SJSA1 (cell line): Measurements from ENCODE around the gene LRRC8C. TPM values are rescaled to one million over a fixed set of nuclear protein-coding genes. Genes with fewer than 3 reads are reported as not detected.
A peak's percentile ranks its signal among the peaks of the same experiment; 100 is the strongest.

Experiments used
- DNase-seq, 2 experiments: peaks; one replicate each; pipeline ENCODE4 v3.0.0-alpha.2; 2015 to 2020; ENCODE audit warnings: low spot score in 2 of 2, low read depth in 1 of 2
- H3K27ac ChIP-seq: fragments of 250-450 bp; sonication (Bioruptor Pico); 2 replicates; pipeline ENCODE4 v1.5.1; 2020; ENCODE audit warnings: mild to moderate bottlenecking, moderate library complexity
- H3K27me3 ChIP-seq: fragments of 250-450 bp; sonication (Bioruptor Pico); replicated peaks from 2 replicates; pipeline ENCODE4 v1.5.1; 2020; ENCODE audit warnings: mild to moderate bottlenecking, moderate library complexity
- H3K36me3 ChIP-seq: fragments of 250-450 bp; sonication (Bioruptor Pico); 2 replicates; pipeline ENCODE4 v1.5.1; 2020; ENCODE audit warnings: mild to moderate bottlenecking
- H3K4me1 ChIP-seq: fragments of 250-450 bp; sonication (Bioruptor Pico); replicated peaks from 2 replicates; pipeline ENCODE4 v1.6.1; 2021; ENCODE audit warnings: mild to moderate bottlenecking
- H3K4me3 ChIP-seq: fragments of 250-450 bp; sonication (Bioruptor Pico); 2 replicates; pipeline ENCODE4 v1.5.1; 2020; ENCODE audit warnings: mild to moderate bottlenecking
- H3K9me3 ChIP-seq: fragments of 250-450 bp; sonication (Bioruptor Pico); replicated peaks from 2 replicates; pipeline ENCODE4 v1.5.1; 2020; ENCODE audit warnings: mild to moderate bottlenecking
- total RNA-seq: library from RNA; depleted of rRNA; stranded (reverse); fragments of >200 nt; shearing (Covaris generic); gene quantifications from 2 replicates; pipeline ENCODE4 v1.2.3, GENCODE V29; 2014

The LRRC8C gene
- total RNA-seq, 1 experiment from 2014 or later = 16.0 TPM

DNA sequence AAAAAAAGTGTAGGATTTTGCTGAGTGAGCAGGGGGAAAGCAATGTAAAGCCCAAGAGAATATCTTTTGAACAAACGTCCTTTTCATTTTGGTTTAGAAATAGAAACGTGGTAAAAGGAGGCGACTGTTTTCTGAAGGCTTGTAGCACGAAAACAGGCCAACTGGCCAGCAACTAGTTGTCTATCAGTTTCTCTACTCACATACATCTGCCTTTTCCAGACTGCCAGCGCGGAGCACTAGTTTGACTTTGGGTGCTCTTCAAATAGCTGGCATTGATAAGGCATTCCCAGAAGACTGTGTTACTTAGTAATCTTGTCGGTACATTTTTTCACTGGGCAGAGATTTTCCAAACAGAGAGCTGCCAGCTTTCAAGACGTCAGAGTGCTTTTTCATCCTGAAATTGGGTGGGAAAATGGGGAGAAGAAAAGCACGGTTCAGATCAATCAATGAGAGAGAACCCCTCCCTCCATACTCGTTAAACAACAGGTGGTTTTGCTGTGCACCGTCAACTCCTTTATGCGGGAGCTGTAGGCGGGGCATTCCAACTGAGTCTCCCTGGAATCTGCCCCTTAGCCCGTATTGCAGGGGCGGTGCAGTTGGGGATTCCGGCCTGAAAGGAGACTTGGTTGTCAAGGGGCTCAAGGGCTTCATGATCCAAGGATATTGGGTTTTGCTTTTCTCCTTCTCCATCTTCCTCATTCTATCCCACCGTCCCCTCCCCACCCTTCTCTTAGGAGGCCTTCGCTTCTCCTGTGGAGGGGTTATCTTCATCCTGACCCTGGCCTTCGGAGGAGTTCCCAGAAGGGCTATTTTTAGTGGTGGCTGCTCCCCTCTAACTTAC, 884 bp upstream of the LRRC8C start:
- DNase-seq = no peak
- H3K4me3 ChIP-seq = peak overlapping the region; percentile 99
- peak overlapping the region; percentile 87 for H3K27ac ChIP-seq
- H3K36me3 ChIP-seq = peaks cover 8% of the 10 kb centered on the region
- peaks cover 3% of the 10 kb centered on the region; the same call in 1 of the 2 replicates for H3K9me3 ChIP-seq
- no peaks in the 10 kb centered on the region for H3K27me3 ChIP-seq
- peaks cover 31% of the 10 kb centered on the region for H3K4me1 ChIP-seq

DNA sequence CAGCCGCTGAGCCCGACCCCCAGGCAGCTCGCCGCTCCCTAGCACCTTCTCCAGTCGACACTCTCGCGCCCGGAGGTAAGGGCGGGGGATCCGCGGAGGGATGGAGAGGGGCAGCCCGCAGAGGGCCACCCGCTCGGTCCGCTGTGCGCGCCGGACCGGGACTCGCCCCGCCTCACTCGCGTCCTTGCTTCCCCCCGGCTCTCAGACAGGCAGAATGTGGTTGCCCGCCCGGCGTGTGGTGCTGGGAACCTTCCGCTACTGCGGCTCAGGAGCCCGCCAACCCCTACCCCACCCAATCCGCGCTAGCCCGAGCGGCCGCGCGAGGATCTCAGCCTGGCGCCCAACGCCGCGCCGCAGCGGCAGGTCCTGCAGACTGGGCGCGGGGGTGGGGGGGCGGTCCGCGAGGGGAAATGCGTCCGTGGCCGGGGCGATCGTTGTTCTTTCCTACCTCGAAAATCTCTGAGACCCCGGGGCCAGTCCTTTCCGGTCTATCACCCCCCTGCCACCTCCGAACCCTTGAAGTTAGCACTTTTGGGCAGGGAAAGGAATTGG, 404 bp downstream of the LRRC8C start:
- DNase-seq = peak; percentile 68 to 85
- peak overlapping the region; percentile 87 for H3K27ac ChIP-seq
- peaks cover 3% of the 10 kb centered on the region; the same call in 1 of the 2 replicates for H3K9me3 ChIP-seq
- H3K36me3 ChIP-seq = peaks cover 8% of the 10 kb centered on the region
- H3K4me1 ChIP-seq = peaks cover 36% of the 10 kb centered on the region
- peak overlapping the region; percentile 99 for H3K4me3 ChIP-seq
- no peaks in the 10 kb centered on the region for H3K27me3 ChIP-seq

DNA sequence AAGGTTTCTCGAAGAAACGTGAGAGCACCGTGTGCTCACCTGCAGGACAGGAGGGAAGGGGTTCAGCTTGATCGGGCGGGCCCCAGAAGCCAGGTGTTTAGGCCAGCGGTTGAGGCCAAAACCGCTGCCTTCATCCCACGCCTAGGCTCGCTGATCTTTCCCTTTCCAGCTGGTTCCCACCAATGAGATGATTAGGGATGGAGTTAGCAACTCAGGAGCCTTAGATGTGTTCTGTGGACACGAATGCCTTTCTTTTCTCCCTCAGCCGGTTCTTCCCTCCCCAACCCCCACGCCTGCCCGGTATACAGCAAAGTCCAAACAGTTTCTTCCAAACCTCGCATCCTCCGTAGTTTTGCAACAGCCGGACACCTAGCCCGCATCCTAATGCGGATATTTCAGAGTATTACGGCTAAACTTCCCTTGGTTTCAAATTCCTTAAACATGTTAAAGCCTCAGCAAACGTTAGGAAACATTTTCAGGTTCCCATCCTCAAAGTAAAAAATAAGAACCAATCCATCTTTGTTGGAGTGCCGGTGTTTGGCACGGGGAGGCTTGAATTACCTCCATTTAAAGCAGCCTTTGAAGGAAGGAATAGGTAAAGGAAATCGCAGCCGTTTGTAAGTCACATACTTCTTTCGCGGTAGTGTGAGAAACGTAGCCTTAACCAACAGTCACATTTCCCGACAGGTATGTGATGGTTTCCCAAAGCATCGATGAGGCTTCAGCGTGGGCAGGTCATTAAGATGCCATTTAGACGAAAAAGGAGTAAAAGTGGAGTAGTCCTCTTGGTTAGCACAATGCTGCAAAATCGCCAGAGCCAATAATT, 1.1 kb downstream of the LRRC8C start:
- H3K4me3 ChIP-seq = peak overlapping the region; percentile 99
- DNase-seq = peak; percentile 51 to 56
- peaks cover 3% of the 10 kb centered on the region; the same call in 1 of the 2 replicates for H3K9me3 ChIP-seq
- H3K4me1 ChIP-seq = peaks cover 36% of the 10 kb centered on the region
- peak overlapping the region; percentile 87 for H3K27ac ChIP-seq
- H3K27me3 ChIP-seq = no peaks in the 10 kb centered on the region
- H3K36me3 ChIP-seq = peaks cover 8% of the 10 kb centered on the region

DNA sequence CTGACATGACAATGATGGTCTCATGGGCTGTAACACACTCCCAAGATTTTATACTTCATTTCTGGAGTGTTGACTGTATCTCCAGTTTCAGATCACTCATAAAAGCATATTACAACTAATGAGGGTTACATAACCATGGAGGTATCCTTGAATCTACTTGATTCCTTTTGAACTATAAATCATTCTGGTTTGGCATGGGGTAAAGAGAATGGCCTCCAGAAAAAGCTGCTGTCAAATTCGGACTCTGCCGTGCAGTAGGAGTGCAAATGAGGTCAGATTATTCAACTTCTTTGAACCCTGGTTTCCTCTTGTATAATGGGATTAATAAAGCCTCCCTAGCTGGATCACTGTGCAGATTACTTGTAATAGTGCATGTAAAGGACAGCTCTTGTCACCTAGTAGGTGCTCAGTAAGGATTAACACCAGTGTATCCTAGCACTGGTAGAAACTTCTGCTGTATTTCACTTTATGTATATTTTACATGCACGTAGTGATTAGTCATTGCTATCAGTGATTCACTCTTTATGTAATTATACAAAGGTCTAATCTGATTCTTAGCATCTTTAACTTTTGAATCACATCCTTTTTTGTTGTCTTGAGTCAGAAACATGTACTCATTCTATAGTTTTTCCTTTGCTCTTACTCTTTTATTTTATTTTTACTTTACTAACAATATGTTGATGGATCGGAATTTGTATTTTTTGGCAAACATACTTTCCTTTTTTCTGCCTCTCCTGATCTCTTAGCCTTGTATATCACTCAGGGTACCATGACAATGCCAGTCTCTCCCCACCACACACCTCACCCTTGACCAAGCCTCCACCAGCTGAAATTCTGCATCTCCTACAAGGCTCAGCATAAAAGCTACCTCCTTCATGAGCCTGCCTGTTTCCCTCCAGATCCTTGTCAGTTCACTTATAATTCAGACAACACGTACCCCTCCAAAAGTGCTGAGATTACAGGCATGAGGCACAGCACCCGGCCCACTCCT, 3.2 kb downstream of the LRRC8C start:
- H3K36me3 ChIP-seq = peaks cover 8% of the 10 kb centered on the region
- DNase-seq = peak in 1 of 2 experiments; percentile 61
- H3K27me3 ChIP-seq = no peaks in the 10 kb centered on the region
- peaks cover 36% of the 10 kb centered on the region for H3K4me1 ChIP-seq
- peak overlapping the region; percentile 49 for H3K27ac ChIP-seq
- H3K9me3 ChIP-seq = peaks cover 3% of the 10 kb centered on the region; the same call in 1 of the 2 replicates
- no peak overlapping the region for H3K4me3 ChIP-seq

DNA sequence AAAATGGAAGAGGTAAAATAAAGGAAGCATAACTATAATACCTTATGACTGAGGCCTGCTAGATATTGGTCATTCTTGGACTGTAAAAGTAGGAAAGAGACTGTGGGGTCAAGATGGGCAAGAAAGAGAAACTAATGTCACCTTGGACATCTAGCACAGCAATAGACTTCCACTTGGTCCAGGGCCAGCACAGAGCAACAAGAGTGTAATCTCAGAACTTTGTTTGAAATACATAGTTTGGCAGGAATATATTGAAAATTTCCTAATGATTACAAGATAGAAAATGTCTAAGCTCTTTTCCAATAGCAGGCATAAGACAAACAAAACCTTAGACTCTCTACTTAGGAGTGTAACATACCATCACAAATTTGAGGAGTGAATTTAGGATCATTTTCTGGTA, 4.6 kb downstream of the LRRC8C start:
- no peaks in the 10 kb centered on the region for H3K27me3 ChIP-seq
- H3K27ac ChIP-seq = no peak overlapping the region
- peaks cover 30% of the 10 kb centered on the region for H3K4me1 ChIP-seq
- H3K4me3 ChIP-seq = no peak overlapping the region
- no peak for DNase-seq
- H3K9me3 ChIP-seq = peaks cover 3% of the 10 kb centered on the region; the same call in 1 of the 2 replicates
- peaks cover 8% of the 10 kb centered on the region for H3K36me3 ChIP-seq

DNA sequence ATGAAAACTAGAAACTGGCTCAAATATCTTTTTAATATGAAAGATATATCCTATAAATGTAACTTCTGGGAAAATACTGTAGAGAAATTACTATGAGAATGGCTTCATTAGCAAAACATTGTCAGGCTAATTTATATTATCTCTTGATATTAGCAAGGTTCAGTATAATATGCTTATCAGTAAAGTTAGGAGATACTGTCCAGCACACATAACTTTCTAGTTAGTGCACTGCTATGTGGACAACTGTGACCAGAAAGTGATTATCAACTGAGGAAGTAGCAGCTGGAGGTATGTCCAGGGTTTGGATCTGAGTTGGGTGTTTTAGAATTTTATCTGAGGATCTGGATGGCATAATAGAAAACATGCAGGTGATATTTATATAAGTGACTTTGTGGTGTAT, 7.5 kb downstream of the LRRC8C start:
- no peak for DNase-seq
- no peaks in the 10 kb centered on the region for H3K9me3 ChIP-seq
- no peaks in the 10 kb centered on the region for H3K27me3 ChIP-seq
- no peak overlapping the region for H3K27ac ChIP-seq
- no peaks in the 10 kb centered on the region; the same call in 1 of the 2 replicates for H3K36me3 ChIP-seq
- H3K4me3 ChIP-seq = no peak overlapping the region
- H3K4me1 ChIP-seq = peaks cover 18% of the 10 kb centered on the region

DNA sequence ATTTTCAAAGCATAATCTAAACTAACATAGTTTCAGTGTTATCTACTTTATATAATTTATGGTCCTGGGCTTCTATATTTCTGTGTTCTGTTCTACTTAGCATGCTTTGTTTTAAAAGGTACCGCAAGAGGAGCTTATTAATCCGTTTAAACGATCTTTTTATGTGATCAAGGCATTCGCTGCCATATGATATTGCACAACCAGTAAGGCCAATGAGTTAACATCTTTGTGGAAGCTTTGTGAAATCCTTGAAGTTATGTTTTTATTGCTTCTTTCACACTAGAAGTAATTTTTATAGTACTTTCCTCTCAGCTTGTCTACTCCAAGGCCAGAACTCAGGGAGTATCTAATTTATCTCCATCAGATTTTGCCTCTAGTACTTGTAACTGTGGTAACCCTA, 8.9 kb downstream of the LRRC8C start:
- DNase-seq = no peak
- H3K27me3 ChIP-seq = no peaks in the 10 kb centered on the region
- H3K4me1 ChIP-seq = peaks cover 8% of the 10 kb centered on the region
- no peak overlapping the region for H3K27ac ChIP-seq
- no peak overlapping the region for H3K4me3 ChIP-seq
- H3K9me3 ChIP-seq = peaks cover 3% of the 10 kb centered on the region
- H3K36me3 ChIP-seq = peaks cover 5% of the 10 kb centered on the region; the same call in 1 of the 2 replicates

DNA sequence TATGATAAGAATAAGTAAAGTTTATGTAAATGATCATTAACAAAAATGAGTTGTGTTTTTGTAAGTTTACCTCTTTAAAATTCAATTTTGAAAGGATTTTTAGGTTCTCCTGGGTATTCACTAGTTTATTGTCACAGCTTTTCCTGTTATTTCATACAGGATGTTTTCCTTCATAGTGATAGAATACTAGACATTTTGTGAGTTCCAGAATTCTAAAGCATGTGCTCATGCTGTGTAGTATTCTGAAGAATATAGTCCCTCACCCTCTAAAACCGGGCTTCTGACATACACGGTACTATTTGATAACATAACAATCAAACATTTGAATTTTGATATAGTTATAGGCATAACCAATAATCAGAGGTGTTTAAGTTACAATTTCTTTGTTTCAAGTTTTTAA, 10.7 kb downstream of the LRRC8C start:
- peaks cover 5% of the 10 kb centered on the region; the same call in 1 of the 2 replicates for H3K36me3 ChIP-seq
- no peak overlapping the region for H3K27ac ChIP-seq
- H3K4me1 ChIP-seq = no peaks in the 10 kb centered on the region
- H3K27me3 ChIP-seq = no peaks in the 10 kb centered on the region
- H3K9me3 ChIP-seq = peaks cover 3% of the 10 kb centered on the region
- DNase-seq = no peak
- no peak overlapping the region for H3K4me3 ChIP-seq

DNA sequence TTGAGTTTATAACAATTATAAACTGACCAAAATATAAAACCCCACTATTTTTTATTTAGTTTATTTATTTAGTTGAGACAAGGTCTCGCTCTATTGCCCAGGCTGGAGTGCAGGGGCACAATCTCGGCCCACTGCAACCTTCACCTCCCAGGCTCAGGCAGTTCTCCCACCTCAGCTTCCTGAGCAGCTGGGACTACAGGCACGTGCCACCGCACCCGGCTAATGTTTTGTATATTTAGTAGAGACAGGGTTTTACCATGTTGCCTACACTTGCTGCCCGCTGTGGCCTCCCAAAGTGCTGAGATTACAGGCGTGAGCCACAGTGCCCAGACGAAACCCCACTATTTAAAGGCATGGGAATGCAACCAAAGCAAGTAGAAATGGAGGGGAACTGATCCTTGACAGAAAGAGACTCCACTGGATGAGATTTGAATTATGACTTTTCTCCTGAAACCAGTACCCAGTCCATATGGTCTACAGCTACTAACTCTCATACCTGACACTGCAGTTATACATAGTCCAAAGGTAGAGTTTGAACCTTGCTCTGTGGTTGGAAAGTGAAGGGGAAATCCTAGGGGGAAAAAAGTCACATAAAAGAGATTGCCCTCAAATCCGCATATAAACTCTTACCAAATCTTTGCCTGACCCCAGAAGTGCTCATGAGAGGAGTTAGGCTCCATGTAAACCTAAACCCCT, 11.3 kb downstream of the LRRC8C start:
- DNase-seq = no peak
- no peak overlapping the region for H3K4me3 ChIP-seq
- peaks cover 3% of the 10 kb centered on the region for H3K9me3 ChIP-seq
- peaks cover 5% of the 10 kb centered on the region; the same call in 1 of the 2 replicates for H3K36me3 ChIP-seq
- no peak overlapping the region for H3K27ac ChIP-seq
- no peaks in the 10 kb centered on the region for H3K4me1 ChIP-seq
- H3K27me3 ChIP-seq = no peaks in the 10 kb centered on the region

DNA sequence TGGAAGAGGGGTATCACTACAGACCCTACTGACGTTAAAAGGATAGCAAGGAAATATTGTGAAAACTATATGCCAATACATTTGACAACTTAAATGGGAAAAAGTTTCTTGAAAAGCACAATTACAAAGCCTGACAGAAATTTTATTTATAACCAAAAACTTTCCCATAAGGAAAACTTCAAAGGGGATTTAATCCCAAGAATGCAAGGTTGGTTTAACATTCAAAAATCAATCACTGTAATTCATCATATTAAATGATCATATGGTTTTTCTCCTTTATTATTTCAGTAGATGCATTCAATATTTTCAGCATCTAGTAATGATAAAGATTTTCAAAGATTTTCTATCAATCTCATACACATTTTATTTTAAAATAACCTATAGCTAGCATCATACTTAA, 13.3 kb downstream of the LRRC8C start:
- Histone ChIP-seq H3K27me3 (no peaks in the 10 kb centered on the region), H3K4me1 (no peaks in the 10 kb centered on the region), H3K9me3 (peaks cover 3% of the 10 kb centered on the region), H3K36me3 (peaks cover 5% of the 10 kb centered on the region; the same call in 1 of the 2 replicates), H3K27ac (no peak overlapping the region), H3K4me3 (no peak overlapping the region)
- DNase-seq = no peak

DNA sequence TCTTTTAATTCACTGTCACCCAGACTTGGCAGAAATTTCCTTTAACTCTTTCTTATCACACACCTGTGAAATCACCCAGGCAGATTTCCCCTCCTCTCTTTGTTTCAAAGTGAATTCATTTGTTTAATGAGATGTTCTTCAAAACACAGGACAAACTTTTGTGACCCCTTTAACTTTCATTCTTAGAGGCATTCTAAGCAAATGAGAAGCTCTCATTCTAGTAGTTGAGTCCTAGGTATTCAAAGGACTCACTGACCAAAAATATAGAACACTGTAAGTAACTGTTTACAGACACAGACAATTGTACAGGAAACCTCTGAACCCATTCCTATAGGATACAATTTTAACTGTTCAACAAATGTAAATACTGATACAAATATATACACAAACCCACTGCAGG, 16.9 kb downstream of the LRRC8C start:
- DNase-seq = no peak
- Histone ChIP-seq H3K9me3 (peaks cover 3% of the 10 kb centered on the region), H3K4me1 (no peaks in the 10 kb centered on the region), H3K27me3 (no peaks in the 10 kb centered on the region), H3K27ac (no peak overlapping the region), H3K4me3 (no peak overlapping the region), H3K36me3 (peaks cover 7% of the 10 kb centered on the region; the same call in 1 of the 2 replicates)

DNA sequence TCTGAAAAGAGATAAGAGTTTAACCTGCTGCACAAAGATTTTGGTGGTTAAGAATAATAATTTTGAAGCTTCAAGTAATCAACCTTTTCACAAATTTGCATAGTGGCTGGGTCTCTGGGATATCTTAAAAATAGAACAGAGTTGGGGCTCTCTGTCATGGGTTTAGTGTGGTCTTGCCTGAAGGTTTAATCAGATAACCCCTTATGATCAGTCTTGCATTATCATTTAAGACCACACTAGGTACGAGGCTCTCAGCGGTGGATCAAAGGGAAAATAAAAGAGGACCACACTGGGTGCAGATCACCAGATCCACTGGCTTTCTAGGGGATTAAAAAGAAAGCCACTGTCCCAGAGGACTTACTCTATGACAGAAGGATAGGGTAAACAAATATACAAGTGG, 19.5 kb downstream of the LRRC8C start:
- Histone ChIP-seq H3K4me3 (no peak overlapping the region), H3K36me3 (peaks cover 2% of the 10 kb centered on the region; the same call in 1 of the 2 replicates), H3K27me3 (no peaks in the 10 kb centered on the region), H3K9me3 (no peaks in the 10 kb centered on the region), H3K27ac (no peak overlapping the region), H3K4me1 (no peaks in the 10 kb centered on the region)
- DNase-seq = no peak
